CD8-positive, alpha-beta memory T cell (primary cell): ENCODE results near the gene CFAP65. TPM values are rescaled to one million over a fixed set of nuclear protein-coding genes. Genes with fewer than 3 reads are reported as not detected.
A peak's percentile ranks its signal among the peaks of the same experiment; 100 is the strongest.

Experiments
- CTCF ChIA-PET: fragments of 350-600 bp; sonication (Branson Sonifier 250); formaldehyde crosslinking; loops from one replicate; lab custom pipeline; 2021; ENCODE audit warnings: antibody characterized with exemption; lab: Charles Lee
- POLR2A ChIA-PET: fragments of 350-600 bp; sonication (Branson Sonifier 250); formaldehyde crosslinking; loops from one replicate; lab custom pipeline; 2021; ENCODE audit warnings: antibody characterized with exemption; lab: Charles Lee
- DNase-seq, 5 donors: peaks; one replicate each; pipeline versions ENCODE4 v3.0.0 to v3.0.0-alpha.2; 2020 to 2022; ENCODE audit warnings: mixed read lengths in 1 of 5
- H3K27ac ChIP-seq: one replicate; pipeline ENCODE4 v1.7.0; 2013; ENCODE audit warnings: low read depth, mild to moderate bottlenecking, low read length, moderate library complexity
- H3K27me3 ChIP-seq: 2 replicates; pipeline ENCODE4 v1.7.0; 2013; ENCODE audit warnings: low read length, mild to moderate bottlenecking; ENCODE audit not compliant: insufficient read depth, poor library complexity, severe bottlenecking
- H3K36me3 ChIP-seq: 2 replicates; pipeline ENCODE4 v1.7.0; 2013; ENCODE audit warnings: mild to moderate bottlenecking, low read length, moderate library complexity; ENCODE audit not compliant: insufficient read depth
- H3K4me1 ChIP-seq: 2 replicates; pipeline ENCODE4 v1.7.0; 2013; ENCODE audit warnings: mild to moderate bottlenecking, low read length, moderate library complexity; ENCODE audit not compliant: insufficient read depth
- H3K4me3 ChIP-seq: 2 replicates; pipeline ENCODE4 v1.7.0; 2013; ENCODE audit warnings: mild to moderate bottlenecking, low read length
- H3K9me3 ChIP-seq: 2 replicates; pipeline ENCODE4 v1.7.0; 2013; ENCODE audit warnings: mild to moderate bottlenecking, low read length
- H3K27ac Mint-ChIP-seq, 8 donors: one replicate each; pipeline ENCODE4 v1.8.0; 2020 to 2021; ENCODE audit warnings: mixed read lengths in 8 of 8, mild to moderate bottlenecking in 6 of 8, inconsistent platforms in 3 of 8, moderate library complexity in 3 of 8
- H3K27me3 Mint-ChIP-seq, 2 donors: one replicate each; pipeline ENCODE4 v1.8.0; 2020 to 2021; ENCODE audit warnings: mixed read lengths in 2 of 2, mild to moderate bottlenecking in 1 of 2, moderate library complexity in 1 of 2
- H3K36me3 Mint-ChIP-seq, 3 donors: one replicate each; pipeline ENCODE4 v1.8.0; 2020 to 2021; ENCODE audit warnings: mixed read lengths in 3 of 3, inconsistent platforms in 1 of 3, mild to moderate bottlenecking in 1 of 3
- H3K4me1 Mint-ChIP-seq, 3 donors: one replicate each; pipeline ENCODE4 v1.8.0; 2020 to 2021; ENCODE audit warnings: mixed read lengths in 3 of 3, inconsistent platforms in 1 of 3, mild to moderate bottlenecking in 1 of 3
- H3K4me3 Mint-ChIP-seq, 7 donors: one replicate each; pipeline ENCODE4 v1.8.0; 2020 to 2021; ENCODE audit warnings: mixed read lengths in 7 of 7, mild to moderate bottlenecking in 6 of 7, moderate library complexity in 4 of 7, inconsistent platforms in 2 of 7
- H3K9me3 Mint-ChIP-seq, 5 donors: one replicate each; pipeline ENCODE4 v1.8.0; 2020 to 2022; ENCODE audit warnings: mixed read lengths in 5 of 5, mild to moderate bottlenecking in 3 of 5, moderate library complexity in 2 of 5, inconsistent platforms in 1 of 5
- polyA plus RNA-seq: library from polyadenylated mRNA; unstranded; fragments of 300-500 nt; fragmentation: Illumina TruSeq; gene quantifications from one replicate; pipeline ENCODE4 v1.2.3, GENCODE V29; 2021
- total RNA-seq, 2 experiments: library from RNA; stranded (reverse); gene quantifications; one replicate each; pipeline ENCODE4 v1.2.3, GENCODE V29; 2021

CFAP65 gene
- total and polyA plus RNA-seq, 3 experiments from 2014 or later: not detected

DNA sequence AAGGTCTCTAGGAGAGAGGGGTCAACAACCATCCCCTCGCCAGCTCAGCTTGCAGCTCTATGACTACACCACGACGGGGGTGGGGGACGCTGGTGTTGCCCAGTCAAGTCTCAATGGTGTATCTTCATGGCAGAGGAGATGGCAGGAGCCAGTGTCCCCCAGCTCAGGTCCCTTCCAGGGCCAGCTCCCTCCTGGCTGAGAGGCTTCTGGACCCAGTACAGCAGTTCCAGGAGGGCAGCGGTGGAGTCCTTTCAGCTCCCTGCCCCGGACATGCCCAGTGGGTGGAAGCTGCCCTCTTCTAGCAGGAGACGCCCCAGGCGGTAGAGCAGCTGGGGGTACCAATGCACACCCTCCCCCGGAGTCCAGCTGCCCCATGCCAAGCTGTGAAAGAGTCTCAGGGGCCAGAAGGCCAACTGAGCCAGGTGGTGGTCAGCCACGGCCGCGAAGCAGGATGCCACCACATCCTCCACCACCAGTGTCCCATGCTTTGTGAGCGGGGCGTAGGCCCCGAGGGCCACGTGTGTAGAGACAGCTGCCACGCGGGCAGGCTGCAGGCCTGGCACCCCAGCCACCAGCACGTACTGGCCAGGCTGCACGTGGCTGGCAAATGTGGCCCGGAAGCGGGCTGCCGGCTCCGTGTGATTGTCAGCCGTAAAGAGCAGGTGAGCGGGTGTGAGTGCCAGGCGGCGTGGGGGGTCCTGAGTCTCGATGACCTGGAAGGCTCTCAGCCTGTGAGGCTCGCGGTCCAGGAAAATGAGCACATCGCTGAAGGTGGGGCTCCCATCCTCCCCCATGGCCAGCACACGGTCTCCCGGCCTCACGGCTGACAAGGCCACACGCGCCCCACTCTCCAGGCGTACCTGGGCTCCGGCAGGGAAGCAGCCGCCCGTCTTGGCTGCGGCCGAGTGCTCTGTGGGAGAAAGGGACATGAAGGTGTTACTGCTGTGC is 13.9 kb upstream of the CFAP65 start:
- peaks cover 8 to 20% (median 19%) of the 10 kb centered on the region in 3 donors for H3K4me1 Mint-ChIP-seq
- CTCF ChIA-PET: interaction anchor here (1.0 to 2.5 kb wide), 3 partner anchors 10 to 240 kb away, joined by 3 to 7 read pairs (median 4); partner anchors contain the start of gene CFAP65
- H3K36me3 Mint-ChIP-seq: no peaks in the 10 kb centered on the region
- H3K27me3 ChIP-seq: peaks cover 37% of the 10 kb centered on the region
- H3K4me3 Mint-ChIP-seq: no peak overlapping the region
- no peaks in the 10 kb centered on the region for H3K9me3 Mint-ChIP-seq
- POLR2A ChIA-PET: no interaction called here
- H3K9me3 ChIP-seq: no peaks in the 10 kb centered on the region
- H3K27ac Mint-ChIP-seq: no peak overlapping the region
- no peak overlapping the region for H3K4me3 ChIP-seq
- H3K27ac ChIP-seq: no peak overlapping the region
- no peaks in the 10 kb centered on the region for H3K36me3 ChIP-seq
- H3K27me3 Mint-ChIP-seq: peaks cover 49 to 72% of the 10 kb centered on the region in 2 donors
- peaks cover 21% of the 10 kb centered on the region for H3K4me1 ChIP-seq
- no peak for DNase-seq

DNA sequence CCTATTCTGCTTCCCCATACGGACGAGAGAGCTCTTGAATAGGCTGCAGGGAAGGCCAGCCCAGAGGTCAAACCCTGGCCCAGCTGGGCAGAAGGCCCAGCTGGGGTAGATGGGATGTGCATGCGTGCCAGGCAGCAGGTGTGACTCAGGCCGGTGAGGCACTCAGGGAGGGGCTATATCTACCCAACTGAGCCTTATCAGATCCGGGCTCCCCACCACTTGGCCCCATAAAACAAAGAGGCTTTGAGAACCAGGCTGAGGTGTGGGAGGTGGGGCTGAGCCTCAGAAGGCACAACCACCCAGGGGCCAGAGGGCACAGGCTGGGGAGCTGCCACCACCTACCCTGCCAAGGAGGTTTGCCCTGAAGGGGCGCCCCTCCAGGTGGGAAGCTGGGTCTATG is 8.0 kb upstream of the CFAP65 start:
- H3K27me3 Mint-ChIP-seq: peaks cover 29 to 78% of the 10 kb centered on the region in 2 donors
- Histone ChIP-seq H3K4me1 (no peaks in the 10 kb centered on the region), H3K9me3 (no peaks in the 10 kb centered on the region), H3K27ac (no peak overlapping the region), H3K4me3 (no peak overlapping the region), H3K36me3 (no peaks in the 10 kb centered on the region), H3K27me3 (peaks cover 14% of the 10 kb centered on the region)
- no peaks in the 10 kb centered on the region for H3K9me3 Mint-ChIP-seq
- H3K27ac Mint-ChIP-seq: no peak overlapping the region
- no peak overlapping the region for H3K4me3 Mint-ChIP-seq
- H3K4me1 Mint-ChIP-seq: no peaks in the 10 kb centered on the region
- POLR2A ChIA-PET: no interaction called here
- no peaks in the 10 kb centered on the region for H3K36me3 Mint-ChIP-seq
- no peak for DNase-seq
- CTCF ChIA-PET: interaction anchor here (1.1 to 1.8 kb wide), 2 partner anchors 9 to 70 kb away, joined by 3 to 11 read pairs; no protein-coding TSS in a partner anchor

DNA sequence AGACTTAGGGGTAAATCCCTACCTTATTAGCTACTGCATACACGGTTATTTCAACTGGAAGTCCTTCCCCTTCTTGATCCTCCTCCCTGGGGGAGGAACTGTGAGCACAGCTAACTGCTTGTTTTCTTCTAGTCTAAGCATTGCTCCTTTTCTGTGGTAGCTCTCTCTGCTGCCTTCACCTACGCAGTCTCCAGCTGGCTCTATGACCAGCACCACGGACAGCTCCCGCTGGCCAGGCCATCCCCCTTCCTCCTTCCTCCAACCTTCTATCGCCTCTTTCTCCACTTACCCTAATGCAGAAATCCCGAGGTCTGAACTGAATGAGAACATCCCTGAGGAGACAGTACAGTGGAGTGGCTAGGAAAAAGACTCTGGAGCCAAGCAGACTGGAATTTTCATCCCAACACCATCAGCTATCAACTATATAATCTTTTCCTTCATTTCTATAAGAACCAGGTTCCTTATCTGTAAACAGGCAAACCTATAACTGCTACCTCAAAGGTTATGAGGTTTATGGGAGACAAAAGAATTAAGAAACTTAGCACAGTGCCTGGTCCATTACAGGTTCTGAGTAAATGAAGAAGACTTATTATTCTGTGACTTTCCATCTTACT is 4.7 kb upstream of the CFAP65 start:
- no peak overlapping the region for H3K27ac ChIP-seq
- DNase-seq: no peak
- peaks cover 7% of the 10 kb centered on the region for H3K27me3 ChIP-seq
- H3K4me3 Mint-ChIP-seq: no peak overlapping the region
- CTCF ChIA-PET: interaction anchor here (1.2 to 5.4 kb wide), 2 partner anchors 9 to 12 kb away, joined by 4 to 27 read pairs; no protein-coding TSS in a partner anchor
- H3K4me1 Mint-ChIP-seq: peaks cover 7 to 9% (median 8%) of the 10 kb centered on the region in 3 donors
- H3K4me1 ChIP-seq: no peaks in the 10 kb centered on the region
- no peaks in the 10 kb centered on the region for H3K36me3 ChIP-seq
- peak overlapping the region in 1 of 8 donors; percentile 71 for H3K27ac Mint-ChIP-seq
- H3K27me3 Mint-ChIP-seq: peaks cover 33 to 86% of the 10 kb centered on the region in 2 donors
- H3K9me3 ChIP-seq: no peaks in the 10 kb centered on the region
- H3K36me3 Mint-ChIP-seq: no peaks in the 10 kb centered on the region
- POLR2A ChIA-PET: no interaction called here
- no peaks in the 10 kb centered on the region for H3K9me3 Mint-ChIP-seq
- H3K4me3 ChIP-seq: no peak overlapping the region

DNA sequence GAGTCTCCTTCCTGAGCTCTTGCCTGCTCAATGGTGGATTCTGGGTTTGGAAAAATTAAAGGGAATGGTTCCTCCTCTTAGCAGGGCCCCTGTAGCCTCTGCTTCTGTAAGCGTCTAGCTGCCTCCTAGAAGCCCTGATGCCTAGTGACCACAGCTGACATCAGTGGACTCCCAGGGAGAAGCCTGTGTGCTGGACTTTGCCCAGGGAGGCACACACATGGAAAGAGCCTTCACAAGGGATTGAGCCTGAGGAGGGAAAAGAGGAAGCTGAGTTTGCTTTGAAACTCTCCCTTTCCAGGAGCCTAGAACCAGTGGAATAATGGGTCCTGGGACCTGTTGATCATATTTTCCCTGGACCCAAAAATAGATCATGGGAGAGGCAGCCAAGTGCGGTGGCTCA is 1.4 kb upstream of the CFAP65 start:
- peaks cover 8 to 11% (median 10%) of the 10 kb centered on the region in 3 donors for H3K4me1 Mint-ChIP-seq
- CTCF ChIA-PET: interaction anchor here (2.2 to 5.4 kb wide), 3 partner anchors 13 to 63 kb away, joined by 5 to 27 read pairs (median 21); no protein-coding TSS in a partner anchor
- H3K27ac Mint-ChIP-seq: no peak overlapping the region
- H3K36me3 Mint-ChIP-seq: no peaks in the 10 kb centered on the region
- H3K27me3 ChIP-seq: peaks cover 10% of the 10 kb centered on the region
- H3K4me3 ChIP-seq: no peak overlapping the region
- no peak for DNase-seq
- no peaks in the 10 kb centered on the region for H3K4me1 ChIP-seq
- H3K27me3 Mint-ChIP-seq: peaks cover 34 to 87% of the 10 kb centered on the region in 2 donors
- H3K27ac ChIP-seq: no peak overlapping the region
- no peak overlapping the region for H3K4me3 Mint-ChIP-seq
- H3K36me3 ChIP-seq: no peaks in the 10 kb centered on the region
- H3K9me3 Mint-ChIP-seq: no peaks in the 10 kb centered on the region
- POLR2A ChIA-PET: no interaction called here
- H3K9me3 ChIP-seq: no peaks in the 10 kb centered on the region

DNA sequence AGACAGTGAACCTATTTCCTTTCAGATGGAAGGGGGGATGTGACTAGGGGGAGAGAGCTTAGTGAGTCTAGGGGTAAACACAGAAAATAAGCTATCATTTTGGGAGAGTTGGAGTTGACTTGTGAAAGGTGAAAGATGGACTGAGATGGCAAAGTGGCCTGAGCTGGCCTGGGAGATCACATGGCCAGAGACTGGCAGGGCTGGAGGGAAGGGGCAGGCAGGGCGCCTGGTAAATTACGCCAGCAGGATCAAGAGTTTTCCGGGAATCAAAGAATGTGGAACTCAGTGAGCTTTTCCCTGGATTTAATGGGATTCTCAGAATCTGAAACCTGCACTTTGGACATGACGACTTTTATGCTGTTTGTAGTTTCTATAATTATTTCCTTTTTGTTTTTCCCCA is 841 bp upstream of the CFAP65 start:
- no peaks in the 10 kb centered on the region for H3K9me3 ChIP-seq
- Mint-ChIP-seq H3K4me3 (no peak overlapping the region), H3K4me1 (peaks cover 8 to 11% (median 10%) of the 10 kb centered on the region in 3 donors), H3K9me3 (no peaks in the 10 kb centered on the region), H3K27me3 (peaks cover 36 to 87% of the 10 kb centered on the region in 2 donors), H3K36me3 (no peaks in the 10 kb centered on the region), H3K27ac (peak overlapping the region in 1 of 8 donors; percentile 77)
- ChIA-PET POLR2A (no interaction called here), CTCF (interaction anchor here (2.2 to 5.4 kb wide), 3 partner anchors 12 to 62 kb away, joined by 5 to 27 read pairs (median 21); no protein-coding TSS in a partner anchor)
- no peak overlapping the region for H3K27ac ChIP-seq
- peaks cover 10% of the 10 kb centered on the region for H3K27me3 ChIP-seq
- H3K4me1 ChIP-seq: no peaks in the 10 kb centered on the region
- no peak for DNase-seq
- H3K36me3 ChIP-seq: no peaks in the 10 kb centered on the region
- no peak overlapping the region for H3K4me3 ChIP-seq

DNA sequence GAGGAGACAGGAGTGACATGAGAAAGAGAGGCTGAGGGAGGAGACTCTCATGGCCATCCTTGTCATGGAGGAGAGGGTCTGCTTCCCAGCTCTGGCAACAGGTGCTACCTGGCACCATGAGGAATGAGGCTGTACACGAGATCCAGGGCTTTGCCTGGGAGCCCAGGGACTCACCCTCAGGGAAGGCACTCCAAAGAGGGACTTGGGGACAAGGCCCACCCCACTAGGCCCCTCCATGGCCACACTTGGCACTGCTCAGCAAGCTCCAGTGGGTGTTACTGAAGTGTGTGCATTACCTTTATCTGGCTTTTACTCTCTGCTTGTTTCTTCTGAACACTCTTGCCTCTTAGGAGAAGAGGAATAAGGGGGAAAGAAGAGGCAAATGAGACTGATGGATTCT is 2.7 kb downstream of the CFAP65 start:
- H3K9me3 ChIP-seq: no peaks in the 10 kb centered on the region
- no peaks in the 10 kb centered on the region for H3K4me1 ChIP-seq
- H3K27ac Mint-ChIP-seq: no peak overlapping the region
- ChIA-PET CTCF (interaction anchor here (0.9 to 1.7 kb wide), 2 partner anchors 117 to 121 kb away, joined by 3 to 6 read pairs; no protein-coding TSS in a partner anchor), POLR2A (no interaction called here)
- no peak overlapping the region for H3K4me3 ChIP-seq
- peaks cover 10% of the 10 kb centered on the region for H3K27me3 ChIP-seq
- H3K4me3 Mint-ChIP-seq: no peak overlapping the region
- peaks cover 8 to 11% (median 10%) of the 10 kb centered on the region in 3 donors for H3K4me1 Mint-ChIP-seq
- peaks cover 32 to 85% of the 10 kb centered on the region in 2 donors for H3K27me3 Mint-ChIP-seq
- no peak overlapping the region for H3K27ac ChIP-seq
- H3K9me3 Mint-ChIP-seq: no peaks in the 10 kb centered on the region
- H3K36me3 ChIP-seq: no peaks in the 10 kb centered on the region
- DNase-seq: no peak
- H3K36me3 Mint-ChIP-seq: no peaks in the 10 kb centered on the region

DNA sequence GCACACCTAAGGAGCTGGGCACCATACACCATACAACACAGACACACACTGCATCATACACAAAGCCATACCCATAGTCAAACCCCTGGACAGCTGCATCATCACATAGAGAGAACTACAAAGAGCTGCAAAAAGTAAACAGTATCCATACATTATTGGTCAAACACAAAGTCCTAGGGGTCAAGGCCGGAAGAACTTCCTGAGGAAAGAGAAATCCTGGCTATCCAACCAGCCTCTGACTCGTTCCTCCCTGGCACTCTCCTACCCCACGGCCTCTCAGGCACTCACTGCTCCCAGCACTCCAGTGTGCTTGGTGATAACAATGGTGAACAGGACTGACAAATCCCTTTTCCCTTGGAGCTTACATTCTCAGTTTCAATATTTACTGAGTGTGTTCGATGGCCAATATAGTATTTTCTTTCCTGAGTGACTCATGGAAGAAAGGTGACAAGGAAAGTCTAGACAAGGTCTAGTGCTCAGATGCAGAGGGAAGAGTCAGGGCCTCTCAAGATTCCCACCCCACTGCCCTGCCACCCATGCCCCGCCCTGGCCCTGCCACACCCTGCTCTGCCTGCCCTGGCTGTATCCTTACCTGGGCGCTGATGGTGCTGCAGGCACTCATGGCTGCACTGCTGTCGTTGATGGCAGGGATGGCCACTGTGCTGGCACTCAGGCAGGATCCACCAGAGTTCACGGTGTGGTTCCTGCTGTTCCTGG is 3.4 kb downstream of the CFAP65 start:
- H3K27ac ChIP-seq: no peak overlapping the region
- ChIA-PET POLR2A (no interaction called here), CTCF (interaction anchor here (0.7 to 1.7 kb wide), 3 partner anchors 8 to 122 kb away, joined by 3 to 6 read pairs (median 3); no protein-coding TSS in a partner anchor)
- no peaks in the 10 kb centered on the region for H3K9me3 ChIP-seq
- H3K4me3 ChIP-seq: no peak overlapping the region
- no peaks in the 10 kb centered on the region for H3K4me1 ChIP-seq
- peaks cover 10% of the 10 kb centered on the region for H3K27me3 ChIP-seq
- H3K36me3 ChIP-seq: no peaks in the 10 kb centered on the region
- Mint-ChIP-seq H3K27me3 (peaks cover 29 to 86% of the 10 kb centered on the region in 2 donors), H3K4me1 (peaks cover 8 to 11% (median 10%) of the 10 kb centered on the region in 3 donors), H3K9me3 (no peaks in the 10 kb centered on the region), H3K27ac (no peak overlapping the region), H3K36me3 (no peaks in the 10 kb centered on the region), H3K4me3 (no peak overlapping the region)
- no peak for DNase-seq
